Keratinocyte (primary cell): Measurements from ENCODE around the gene FOXL2.

Experiments
- EZH2 ChIP-seq: IDR thresholded peaks from one replicate; pipeline ENCODE4 v1.6.1; 2012; ENCODE audit warnings: inconsistent platforms, mild to moderate bottlenecking, low read length, moderate library complexity
- TF ChIP-seq, protein P1 (sequence below), 3 experiments: IDR thresholded peaks in 1 of 3; conservative IDR thresholded peaks in 1 of 3; optimal IDR thresholded peaks in 1 of 3; 2 replicates in 2 of 3; 3 replicates in 1 of 3; pipeline versions ENCODE3 to v1.5.1; 2011; ENCODE audit warnings: low read length in 3 of 3, mild to moderate bottlenecking in 3 of 3, moderate library complexity in 2 of 3, control low read depth in 1 of 3, inconsistent platforms in 1 of 3; ENCODE audit not compliant: insufficient read depth in 2 of 3; ENCODE audit errors: extremely low read depth in 1 of 3

DNA sequence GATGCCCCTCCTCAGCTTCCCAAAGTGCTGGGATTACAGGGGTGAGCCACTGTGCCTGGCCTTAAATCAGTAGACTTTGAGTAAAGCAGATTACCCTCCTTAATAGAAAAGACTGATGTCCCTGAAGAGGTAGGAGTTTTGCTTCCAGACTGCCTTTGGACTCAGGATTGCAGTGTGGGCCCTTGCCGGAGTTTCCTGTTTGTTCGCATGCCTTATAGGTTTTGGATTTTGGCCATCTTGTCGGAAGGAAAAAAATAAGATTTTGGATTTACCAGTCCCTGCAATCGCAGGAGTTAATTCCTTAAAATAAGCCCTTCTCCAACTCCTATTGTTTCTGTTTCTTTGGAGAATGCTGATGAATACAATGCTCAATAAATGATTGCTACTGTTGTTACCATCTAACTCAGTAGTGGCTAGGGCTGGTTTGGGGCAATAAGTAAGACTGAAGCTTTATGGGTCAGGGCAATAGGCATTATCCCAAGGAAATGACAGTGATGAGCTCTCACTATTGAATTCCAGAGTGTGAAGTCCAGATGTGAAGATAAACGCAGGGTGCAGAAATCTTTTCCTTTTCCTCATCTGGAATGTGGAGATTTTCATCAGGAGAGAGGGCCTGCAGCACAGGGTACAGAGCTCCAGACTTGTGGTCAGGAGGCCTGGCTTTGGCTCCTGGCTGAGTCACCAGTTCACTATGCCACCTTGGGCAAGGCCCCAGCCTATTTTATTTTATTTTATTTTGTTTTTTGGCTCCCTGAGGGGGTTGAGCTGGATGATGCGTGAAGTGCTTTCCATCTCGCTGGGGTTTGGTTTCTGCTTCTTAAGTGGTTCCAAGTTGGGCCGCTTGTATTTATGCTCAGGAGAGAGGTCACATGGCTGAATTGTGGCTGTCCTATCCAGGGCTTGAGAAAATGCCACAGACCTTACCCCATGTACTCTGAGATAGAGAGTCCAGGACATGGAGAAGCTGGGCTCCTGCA is 25.3 kb downstream of the FOXL2 start:
- TF ChIP-seq, protein P1, sequence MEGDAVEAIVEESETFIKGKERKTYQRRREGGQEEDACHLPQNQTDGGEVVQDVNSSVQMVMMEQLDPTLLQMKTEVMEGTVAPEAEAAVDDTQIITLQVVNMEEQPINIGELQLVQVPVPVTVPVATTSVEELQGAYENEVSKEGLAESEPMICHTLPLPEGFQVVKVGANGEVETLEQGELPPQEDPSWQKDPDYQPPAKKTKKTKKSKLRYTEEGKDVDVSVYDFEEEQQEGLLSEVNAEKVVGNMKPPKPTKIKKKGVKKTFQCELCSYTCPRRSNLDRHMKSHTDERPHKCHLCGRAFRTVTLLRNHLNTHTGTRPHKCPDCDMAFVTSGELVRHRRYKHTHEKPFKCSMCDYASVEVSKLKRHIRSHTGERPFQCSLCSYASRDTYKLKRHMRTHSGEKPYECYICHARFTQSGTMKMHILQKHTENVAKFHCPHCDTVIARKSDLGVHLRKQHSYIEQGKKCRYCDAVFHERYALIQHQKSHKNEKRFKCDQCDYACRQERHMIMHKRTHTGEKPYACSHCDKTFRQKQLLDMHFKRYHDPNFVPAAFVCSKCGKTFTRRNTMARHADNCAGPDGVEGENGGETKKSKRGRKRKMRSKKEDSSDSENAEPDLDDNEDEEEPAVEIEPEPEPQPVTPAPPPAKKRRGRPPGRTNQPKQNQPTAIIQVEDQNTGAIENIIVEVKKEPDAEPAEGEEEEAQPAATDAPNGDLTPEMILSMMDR (optimal IDR thresholded peaks at IDR 0.05 in 1 of 3, IDR thresholded peaks at IDR 0.05 in 1 of 3, conservative IDR thresholded peaks at IDR 0.05 in 1 of 3; ENCODE audit: extremely low read depth in 1 of 3, insufficient read depth in 2 of 3, low read length in 3 of 3), result no peak
- TF ChIP-seq EZH2, result no peak
